Mucosa of gallbladder (tissue), 1 donor: ENCODE data around the gene SCYL1. TPM values are rescaled to one million over a fixed set of nuclear protein-coding genes. Genes with fewer than 3 reads are reported as not detected.
A peak's percentile ranks its signal among the peaks of the same experiment; 100 is the strongest.

ENCODE experiments used
- DNase-seq: peaks from one replicate; pipeline ENCODE4 v3.0.0-alpha.2; 2020; ENCODE audit warnings: low spot score
- total RNA-seq: library from RNA; stranded (reverse); gene quantifications from one replicate; pipeline ENCODE4 v1.2.1, GENCODE V29; 2021
- donor health status: DM: no; HTN: no; CAD: no.

Gene SCYL1
- total RNA-seq, 1 donor from 2014 or later = 90.1 TPM

GRCh38 chr11:65536412-65537295 is 11.8 kb downstream of the SCYL1 start:
- DNase-seq = no peak

- no peak for DNase-seq
Measured at GRCh38 chr11:65537296-65537597, 12.4 kb downstream of the SCYL1 start.

GRCh38 chr11:65537620-65538231 is 12.8 kb downstream of the SCYL1 start:
- DNase-seq = no peak

GRCh38 chr11:65538232-65538914 is 13.5 kb downstream of the SCYL1 start:
- no peak for DNase-seq

DNA sequence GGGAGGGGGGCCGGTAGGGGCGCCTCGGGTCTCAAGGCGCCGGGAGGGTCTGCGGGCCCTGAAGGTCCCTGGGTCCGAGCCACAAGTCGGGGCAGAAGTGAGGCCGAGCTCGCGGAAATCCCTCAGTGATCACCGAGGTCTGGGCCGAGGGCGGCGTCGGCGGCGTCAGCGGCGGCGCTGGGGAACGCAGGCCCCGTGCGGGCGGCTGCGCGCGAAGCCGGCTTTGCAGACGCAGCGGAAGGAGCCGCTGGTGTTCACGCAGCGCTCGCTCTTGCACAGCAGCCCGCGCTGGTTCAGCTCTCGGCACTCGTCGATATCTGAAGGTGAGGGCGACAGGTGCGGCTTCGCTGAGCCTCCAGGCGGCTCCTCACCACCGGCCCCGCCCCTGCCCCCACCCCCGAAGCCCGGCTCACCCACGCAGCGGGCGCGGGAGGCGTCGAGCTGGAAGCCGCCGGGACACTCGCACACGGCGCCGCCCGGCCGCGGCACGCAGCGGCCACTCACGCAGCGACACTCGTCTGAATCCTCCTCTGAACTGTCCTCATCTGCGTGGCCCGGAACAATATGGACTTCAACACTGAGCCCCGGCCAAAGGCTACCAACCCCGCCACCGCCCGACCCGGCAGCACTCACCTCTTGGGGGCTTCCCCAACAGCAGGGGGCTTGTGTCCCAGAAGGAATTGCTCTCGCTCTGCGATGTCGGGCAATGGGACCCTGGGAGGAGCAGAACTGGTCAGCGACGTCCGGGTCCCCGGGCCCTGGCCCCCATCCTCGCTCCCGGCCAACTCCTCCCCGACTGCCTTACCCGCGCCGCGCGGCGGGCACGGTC is 14.2 kb downstream of the SCYL1 start:
- DNase-seq = no peak

DNA sequence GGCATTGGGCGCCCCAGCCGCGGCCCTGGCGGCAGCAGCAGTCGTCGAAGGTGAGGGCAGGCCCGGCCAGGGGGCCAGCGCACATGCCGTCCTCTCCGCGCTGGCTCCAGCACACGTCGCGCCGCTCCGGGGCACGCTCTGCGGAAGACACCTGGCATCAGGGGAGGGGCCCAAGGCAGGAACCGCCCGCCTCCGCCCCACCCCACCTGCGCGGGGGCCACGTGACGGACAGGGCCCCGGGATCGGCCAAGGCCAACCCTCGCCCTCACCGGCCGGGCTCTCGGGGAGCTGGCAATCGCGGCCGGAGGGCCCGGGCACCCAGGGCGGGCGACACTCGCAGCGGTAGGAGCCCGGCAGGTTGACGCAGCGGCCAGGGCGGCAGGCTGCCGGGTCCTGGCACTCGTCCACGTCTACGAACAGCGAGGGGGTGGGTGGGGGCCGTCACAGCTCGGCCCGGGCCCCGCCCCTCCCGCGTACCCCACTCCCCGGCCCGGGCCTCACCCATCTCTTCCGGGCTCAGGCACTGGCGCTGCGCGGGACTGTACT is 14.9 kb downstream of the SCYL1 start:
- DNase-seq = peak; percentile 77

DNA sequence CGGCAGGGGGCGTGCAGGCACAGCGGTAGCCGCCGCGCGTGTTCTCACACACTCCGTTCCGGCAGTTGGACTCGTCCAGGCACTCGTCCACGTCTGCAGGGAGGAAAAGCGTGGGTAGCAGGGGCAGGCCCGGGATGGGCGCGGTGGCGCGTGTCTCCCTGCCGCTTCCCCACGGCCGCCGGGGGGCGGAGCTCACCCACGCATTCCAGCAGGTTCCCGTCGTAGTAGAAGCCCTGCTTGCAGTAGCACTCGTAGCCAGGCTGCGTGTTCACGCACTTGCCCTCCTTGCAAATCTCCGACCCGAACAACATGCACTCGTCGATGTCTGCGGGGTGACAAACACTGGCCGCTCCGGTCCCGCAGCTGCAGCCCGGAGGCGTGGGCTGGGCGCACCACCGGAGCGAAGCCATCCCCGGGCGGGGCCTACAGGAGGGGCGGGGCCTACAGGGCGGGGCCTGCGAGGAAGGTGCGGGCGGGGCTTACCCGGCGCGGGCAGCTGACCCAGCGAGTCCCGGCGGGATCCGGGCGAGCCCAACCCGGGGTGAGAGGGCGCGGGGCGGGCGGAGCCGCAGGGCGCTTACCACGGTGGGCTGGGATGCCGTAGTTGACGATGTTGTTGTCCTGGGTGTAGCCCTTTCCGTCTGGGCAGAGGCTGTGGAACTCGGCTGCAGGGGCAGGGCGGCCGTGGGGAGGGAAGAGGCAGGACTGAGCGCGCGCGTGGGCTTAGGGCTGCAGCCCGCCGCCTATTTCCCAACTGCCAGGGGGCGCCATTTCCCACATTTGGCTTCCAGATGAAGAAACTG is 15.6 kb downstream of the SCYL1 start:
- DNase-seq = peak; percentile 89

DNA sequence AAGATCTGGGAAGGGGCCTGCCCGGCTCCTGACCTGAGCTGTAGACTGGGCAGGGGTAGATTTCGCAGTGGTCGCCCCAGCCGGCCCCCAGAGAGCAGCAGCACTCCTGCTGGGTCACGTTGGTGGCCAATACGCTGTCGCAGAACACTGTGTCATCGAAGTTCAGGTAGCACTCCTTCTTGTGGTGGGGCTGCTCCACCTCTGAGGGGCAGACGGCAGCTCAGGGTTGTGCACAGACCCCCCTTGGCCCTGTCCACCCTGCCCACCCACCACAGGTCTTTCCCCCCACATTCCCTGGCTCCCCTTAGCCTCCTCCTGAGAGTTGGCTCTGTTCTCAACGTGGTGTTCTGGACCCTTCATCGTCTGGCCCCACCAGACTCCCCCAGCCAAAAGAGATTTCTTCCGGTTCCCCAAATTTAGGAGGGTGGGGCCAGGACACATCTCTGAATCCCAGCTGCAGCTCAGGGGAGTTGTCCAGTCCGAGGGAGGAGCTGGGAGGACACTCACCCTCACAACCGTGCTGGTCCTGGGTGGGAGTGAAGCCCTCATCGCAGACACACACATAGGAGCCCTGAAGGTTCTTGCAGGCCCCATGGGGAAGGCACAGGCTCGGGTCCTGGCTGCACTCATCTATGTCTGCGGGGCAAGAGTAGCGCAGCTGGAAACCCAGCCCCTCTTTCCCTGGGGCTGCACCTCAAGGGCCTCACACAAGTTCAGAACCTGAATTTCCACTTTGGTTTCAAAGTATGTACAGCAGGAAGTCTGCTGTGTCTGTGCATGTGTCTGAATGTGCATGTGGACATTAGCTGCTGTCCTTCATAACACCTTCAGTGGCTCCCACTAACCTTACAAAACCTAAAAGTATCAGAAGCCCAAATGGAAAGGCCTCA is 16.5 kb downstream of the SCYL1 start:
- DNase-seq = no peak

DNA sequence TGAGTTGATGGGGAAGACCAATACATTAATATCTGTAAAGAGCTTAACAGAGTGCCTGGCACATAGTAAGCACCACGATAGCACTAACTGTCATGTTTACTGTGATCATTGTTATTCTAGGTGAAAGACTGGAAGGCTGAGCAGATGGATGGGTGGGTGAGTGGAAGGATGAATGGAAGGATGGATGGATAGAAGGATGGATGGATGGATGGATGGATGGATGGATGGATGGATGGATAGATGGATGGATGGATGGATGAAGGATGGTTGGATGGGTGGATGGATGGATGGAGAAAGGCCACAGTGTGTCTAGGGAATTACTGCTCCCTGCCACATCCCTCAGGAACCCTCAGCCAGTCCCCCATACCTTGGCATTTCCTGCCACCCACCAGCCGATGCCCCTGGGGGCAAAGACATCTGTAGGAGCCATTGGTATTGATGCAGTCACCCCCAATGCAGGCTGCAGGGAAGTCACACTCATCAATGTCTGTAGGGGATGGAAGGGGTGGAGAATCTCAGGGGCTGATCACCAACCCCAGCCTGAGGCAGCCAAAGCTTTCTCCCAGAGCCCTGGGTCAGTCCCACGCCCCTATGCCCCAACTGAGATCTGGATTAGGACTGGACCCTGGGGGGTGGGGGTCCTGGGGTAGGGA is 18.0 kb downstream of the SCYL1 start:
- no peak for DNase-seq

DNA sequence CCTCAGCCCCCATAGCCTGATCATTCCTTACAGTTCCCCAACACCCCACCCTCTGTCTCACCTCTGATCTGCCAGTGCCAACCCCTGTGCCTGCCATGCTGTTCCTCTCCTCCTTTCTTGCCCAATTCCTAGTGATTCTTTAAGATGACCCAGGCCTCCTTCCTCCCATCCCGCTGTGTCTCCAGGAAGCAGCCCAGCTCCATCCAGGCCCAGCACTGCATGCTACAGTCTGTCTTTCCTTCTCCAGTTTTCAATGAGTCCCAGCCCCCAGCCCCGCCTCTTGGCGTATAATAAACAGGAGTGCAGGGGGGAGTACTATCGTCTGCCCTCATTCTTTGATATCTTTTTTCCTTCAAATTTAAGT is 21.0 kb downstream of the SCYL1 start:
- no peak for DNase-seq

DNA sequence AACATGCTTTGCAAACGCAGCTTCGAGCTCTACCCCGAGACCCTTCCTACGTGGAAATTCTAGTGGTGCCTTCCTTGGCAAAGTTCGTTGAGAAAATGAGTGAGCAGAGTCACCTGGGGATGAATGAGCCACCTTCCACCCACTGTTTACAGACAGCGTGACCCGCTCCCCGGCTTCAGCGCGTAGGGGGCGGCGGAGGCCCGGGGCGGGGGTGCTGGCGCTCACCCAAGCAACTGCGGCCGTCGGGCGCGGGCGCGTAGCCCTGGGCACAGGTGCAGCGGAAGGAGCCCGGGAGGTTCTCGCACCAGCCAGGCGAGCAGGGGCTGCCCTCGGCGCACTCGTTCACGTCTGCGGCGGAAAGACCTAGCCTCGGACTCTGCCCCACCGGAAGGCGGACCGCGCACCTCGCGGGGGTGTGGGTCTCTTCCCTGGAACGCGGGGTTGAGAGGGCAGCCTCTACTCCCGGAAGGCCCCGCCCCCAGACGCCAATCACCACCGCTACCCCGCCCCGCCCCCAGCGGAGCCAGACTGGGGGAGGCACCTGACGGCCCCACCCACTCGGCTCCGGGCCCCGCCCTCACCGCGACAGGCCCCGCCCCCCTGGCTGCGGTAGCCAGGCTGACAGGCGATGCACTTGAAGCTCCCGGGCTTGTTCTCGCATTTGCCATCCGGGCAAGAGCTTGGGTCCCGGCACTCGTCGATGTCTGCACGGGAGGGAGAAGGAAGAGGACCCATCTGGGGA is 21.5 kb downstream of the SCYL1 start:
- peak; percentile 93 for DNase-seq

- no peak for DNase-seq
Measured at GRCh38 chr11:65547446-65548125, 22.7 kb downstream of the SCYL1 start.

DNA sequence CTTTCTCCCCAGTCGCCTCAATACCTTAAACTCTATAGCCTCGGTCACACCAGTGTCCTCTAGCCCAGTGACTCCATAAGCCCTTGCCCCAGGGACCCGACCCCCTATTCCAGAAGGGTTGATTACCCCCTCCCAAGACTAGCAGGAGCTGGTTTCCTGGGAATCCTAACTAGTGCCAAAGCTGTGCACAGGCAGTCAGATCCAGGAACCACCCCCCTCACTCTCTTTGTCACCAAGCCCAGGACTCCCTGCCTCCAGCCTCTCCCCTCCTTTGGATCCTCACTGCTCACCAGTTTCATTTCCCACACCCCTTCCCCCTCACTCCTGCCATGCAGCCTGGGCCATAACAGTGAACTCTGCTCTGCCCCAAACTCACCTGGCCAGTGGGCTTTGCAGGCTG is 23.5 kb downstream of the SCYL1 start:
- DNase-seq = no peak

GRCh38 chr11:65549096-65549495 is 24.2 kb downstream of the SCYL1 start:
- no peak for DNase-seq

DNA sequence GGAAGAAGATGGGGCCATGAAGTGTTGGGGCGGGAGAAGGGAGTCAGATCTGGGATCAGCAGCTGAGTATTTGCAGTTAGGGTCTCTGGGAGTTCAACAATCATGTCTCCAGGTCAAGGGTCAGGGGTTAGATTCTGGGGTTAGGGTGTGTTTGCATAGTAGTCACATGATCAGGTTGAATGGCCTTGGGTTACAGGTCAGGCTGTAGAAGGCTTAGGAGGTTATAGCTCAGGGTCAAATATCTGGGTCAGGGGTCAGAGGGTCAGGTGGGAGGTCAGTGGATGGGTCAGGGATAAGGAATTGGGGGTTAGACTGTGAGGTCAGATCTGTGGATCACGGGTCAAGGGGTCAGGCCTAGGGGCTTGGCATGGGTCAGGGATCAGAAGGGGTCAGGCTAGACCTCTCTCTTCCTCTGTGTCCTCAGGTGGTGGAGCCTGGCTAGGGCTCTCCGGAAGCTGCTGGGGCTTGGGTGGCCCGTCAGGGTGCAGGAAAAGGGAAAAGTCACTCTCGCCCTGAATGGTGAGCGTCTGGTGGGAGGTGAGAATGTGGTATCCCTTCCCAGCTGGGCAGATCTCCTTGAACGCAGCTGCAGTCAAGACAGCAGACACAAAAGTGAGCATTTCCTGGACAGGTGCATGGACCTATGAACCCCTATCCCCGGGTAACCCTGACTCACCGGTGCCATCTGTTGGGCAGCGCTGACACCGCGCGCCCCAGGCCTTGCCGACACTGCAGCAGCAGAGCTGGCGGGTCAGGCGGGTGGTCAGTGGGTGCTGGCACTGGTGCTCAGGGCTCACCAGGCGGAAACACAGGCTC is 26.9 kb downstream of the SCYL1 start:
- DNase-seq = peak; percentile 62

DNA sequence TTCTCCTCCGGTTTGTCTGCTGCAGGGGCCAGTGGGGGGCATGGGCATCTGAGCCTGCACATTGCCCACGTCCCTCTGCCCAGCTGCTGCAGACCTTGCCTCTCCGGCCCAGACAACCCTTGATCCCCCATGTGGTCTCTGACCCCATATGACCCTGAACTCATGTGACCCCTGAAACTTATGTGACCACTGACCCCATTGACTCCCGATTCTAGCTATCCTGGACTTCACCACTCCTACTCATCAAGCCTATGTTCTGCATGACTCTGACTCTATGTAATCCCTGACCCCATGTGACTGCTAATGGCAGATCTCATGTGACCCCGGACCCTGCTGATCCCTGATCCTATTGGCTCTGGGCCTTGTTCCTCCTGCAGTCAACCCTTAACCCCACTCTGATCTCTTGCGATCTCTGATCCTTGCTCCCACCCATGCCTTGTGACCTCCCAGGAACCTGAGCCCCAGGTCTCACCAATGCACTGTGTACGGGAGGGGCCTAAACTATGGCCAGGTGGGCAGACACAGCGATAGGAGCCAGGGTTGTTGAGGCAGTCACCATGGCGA is 27.6 kb downstream of the SCYL1 start:
- no peak for DNase-seq
